Endothelial cell of umbilical vein (primary cell): Measurements from ENCODE around the gene ABI2. TPM values are rescaled to one million over a fixed set of nuclear protein-coding genes. Genes with fewer than 3 reads are reported as not detected.

Experiments used
- BruUV-seq: library from RNA; stranded (reverse); fragments of 400-500 nt; replicated peaks from 2 replicates; lab custom pipeline; 2021; lab: Mats Ljungman, UMichigan
- CTCF ChIA-PET: fragments of 300-600, 350-600 bp; sonication (Branson Sonifier 250); formaldehyde crosslinking; loops from one replicate; lab custom pipeline; 2021; ENCODE audit warnings: antibody characterized with exemption, inconsistent platforms; lab: Charles Lee
- POLR2A ChIA-PET: fragments of 300-600, 350-600 bp; sonication (Branson Sonifier 250); formaldehyde crosslinking; loops from one replicate; lab custom pipeline; 2021; ENCODE audit warnings: antibody characterized with exemption, inconsistent platforms; lab: Charles Lee
- DNase-seq: peaks from one replicate; pipeline ENCODE4 v3.0.0-alpha.2; 2011; ENCODE audit warnings: low read depth, low spot score
- FAIRE-seq: peaks from 2 replicates; lab custom pipeline; 2011; peaks lifted over from hg19 to GRCh38; lab: Jason Lieb, UNC
- H2AFZ ChIP-seq: 2 replicates; pipeline ENCODE4 v1.6.0; 2012; ENCODE audit warnings: low read depth, low read length, control low read depth, inconsistent platforms
- H3K27ac ChIP-seq: 2 replicates; pipeline ENCODE4 v1.5.1; 2011; ENCODE audit warnings: low read depth, mild to moderate bottlenecking, control low read depth, low read length, moderate library complexity; ENCODE audit not compliant: insufficient read depth
- H3K27me3 ChIP-seq, 2 experiments: 2 replicates each; pipeline versions ENCODE4 v1.6.0 to v1.6.1; 2011; ENCODE audit warnings: low read length in 2 of 2, mixed read lengths in 1 of 2; ENCODE audit not compliant: control insufficient read depth in 2 of 2, insufficient read depth in 2 of 2
- H3K36me3 ChIP-seq, 2 experiments: 2 replicates in 1 of 2; 3 replicates in 1 of 2; pipeline ENCODE4 v1.5.1; 2011; ENCODE audit warnings: low read length in 2 of 2, mild to moderate bottlenecking in 1 of 2, moderate library complexity in 1 of 2; ENCODE audit not compliant: control insufficient read depth in 2 of 2, insufficient read depth in 2 of 2; ENCODE audit errors: extremely low read depth in 1 of 2
- H3K4me1 ChIP-seq: 3 replicates; pipeline ENCODE4 v1.5.1; 2011; ENCODE audit warnings: mild to moderate bottlenecking, low read length; ENCODE audit not compliant: control insufficient read depth, insufficient read depth; ENCODE audit errors: extremely low read depth
- H3K4me2 ChIP-seq: 2 replicates; pipeline ENCODE4 v1.6.1; 2011; ENCODE audit warnings: low read length, control low read depth, mixed read lengths; ENCODE audit not compliant: insufficient read depth
- H3K4me3 ChIP-seq, 3 experiments: fragments of 200-600 bp in 1 of 3; sonication (generic), shearing (Covaris generic) in 1 of 3; replicated peaks in 1 of 3; 2 replicates each; pipeline ENCODE4 v1.5.1; 2011 to 2016; ENCODE audit warnings: control low read depth in 3 of 3, low read length in 3 of 3, mild to moderate bottlenecking in 2 of 3, inconsistent platforms in 1 of 3, low read depth in 1 of 3, moderate library complexity in 1 of 3; ENCODE audit not compliant: insufficient read depth in 1 of 3
- H3K79me2 ChIP-seq: 2 replicates; pipeline ENCODE4 v1.6.0; 2012; ENCODE audit warnings: low read length, inconsistent platforms; ENCODE audit not compliant: control insufficient read depth, insufficient read depth
- H3K9ac ChIP-seq: replicated peaks from 2 replicates; pipeline ENCODE3; 2011; ENCODE audit warnings: low read length, control low read depth; ENCODE audit not compliant: insufficient read depth; ENCODE audit errors: extremely low read depth
- H3K9me1 ChIP-seq: replicated peaks from 3 replicates; pipeline ENCODE4 v1.6.0; 2011; ENCODE audit warnings: mild to moderate bottlenecking, low read length; ENCODE audit not compliant: control insufficient read depth, insufficient read depth; ENCODE audit errors: extremely low read depth
- H3K9me3 ChIP-seq: replicated peaks from 2 replicates; pipeline ENCODE4 v1.5.1; 2012; ENCODE audit warnings: low read length, inconsistent platforms; ENCODE audit not compliant: control insufficient read depth, insufficient read depth
- H4K20me1 ChIP-seq: replicated peaks from 2 replicates; pipeline ENCODE3; 2011; ENCODE audit warnings: mild to moderate bottlenecking, low read length; ENCODE audit not compliant: control insufficient read depth, insufficient read depth; ENCODE audit errors: extremely low read depth
- CTCF ChIP-seq, 2 donors: IDR thresholded peaks; 1 replicate in 1 of 2; 2 replicates in 1 of 2; pipeline ENCODE4 v1.5.1; 2011; ENCODE audit warnings: low read length in 2 of 2, mild to moderate bottlenecking in 2 of 2, moderate library complexity in 2 of 2, control low read depth in 1 of 2, inconsistent platforms in 1 of 2, low read depth in 1 of 2; ENCODE audit not compliant: insufficient read depth in 1 of 2; ENCODE audit errors: extremely low read depth in 1 of 2
- EZH2 ChIP-seq: IDR thresholded peaks from 2 replicates; pipeline ENCODE4 v1.6.1; 2012; ENCODE audit warnings: borderline replicate concordance, low read depth, mild to moderate bottlenecking, moderate library complexity, low read length, inconsistent platforms; ENCODE audit not compliant: severe bottlenecking
- FOS ChIP-seq: IDR thresholded peaks from 2 replicates; pipeline ENCODE4 v1.6.1; 2011; ENCODE audit warnings: mild to moderate bottlenecking, low read length, moderate library complexity, borderline replicate concordance; ENCODE audit not compliant: insufficient read depth
- GATA2 ChIP-seq: IDR thresholded peaks from 2 replicates; pipeline ENCODE4 v1.7.0; 2011; ENCODE audit warnings: low read depth, mild to moderate bottlenecking, moderate library complexity, mixed read lengths, low read length; ENCODE audit not compliant: insufficient read length, insufficient read depth
- JUN ChIP-seq: IDR thresholded peaks from 2 replicates; pipeline ENCODE4 v1.6.1; 2011; ENCODE audit warnings: borderline replicate concordance, low read depth; ENCODE audit not compliant: insufficient read length, insufficient read depth
- MAX ChIP-seq: IDR thresholded peaks from 2 replicates; pipeline ENCODE4 v1.6.1; 2011; ENCODE audit not compliant: insufficient read depth, insufficient read length
- MYC ChIP-seq: IDR thresholded peaks from one replicate; pipeline ENCODE4 v1.6.1; 2011; ENCODE audit warnings: mild to moderate bottlenecking, low read depth, low read length
- POLR2A ChIP-seq: IDR thresholded peaks from 2 replicates; pipeline ENCODE4 v1.6.1; 2012; ENCODE audit warnings: low read depth, mild to moderate bottlenecking, control low read depth, low read length
- POLR2AphosphoS5 ChIP-seq: IDR thresholded peaks from 2 replicates; pipeline ENCODE4 v1.6.1; 2012; ENCODE audit warnings: low read depth, mild to moderate bottlenecking, control low read depth, low read length, moderate library complexity; ENCODE audit not compliant: insufficient read depth
- dilution Hi-C: fragments of 300-500 bp; cut with MboI; formaldehyde crosslinking; loops from one replicate; pipeline ENCODE4 v1.15.0; 2019; ENCODE audit warnings: low sequenced_read_pairs; ENCODE audit not compliant: extremely low pct_ligation_motif_present
- intact Hi-C: fragments of 100-400 bp; cut with micrococcal nuclease; formaldehyde crosslinking; loops from one replicate; pipeline ENCODE4 v1.10.0; 2022
- polyA plus RNA-seq, 4 experiments: library from polyadenylated mRNA; depleted of rRNA in 3 of 4; stranded (reverse) in 3 of 4; unstranded in 1 of 4; fragments of >200 nt; gene quantifications; 2 replicates each; pipeline versions ENCODE4 v1.2.1 to v1.2.3, GENCODE V29; 2011 to 2012; ENCODE audit warnings: missing spikeins in 1 of 4
- total RNA-seq: library from RNA; stranded (reverse); gene quantifications from 2 replicates; pipeline ENCODE4 v1.2.3, GENCODE V29; 2021

The ABI2 gene
- total and polyA plus RNA-seq, 2 donors (not counting 3 experiments of a cell fraction or from before 2014, with no cell fraction given) = 35.7 to 61.0 TPM

- Histone ChIP-seq H4K20me1 (no peaks in the 10 kb centered on the region), H3K36me3 (peaks cover 5 to 14% of the 10 kb centered on the region in 2 experiments), H3K27ac (no peak overlapping the region), H3K4me3 (no peak overlapping the region), H3K9ac (no peak overlapping the region), H3K4me2 (no peak overlapping the region), H3K9me3 (no peaks in the 10 kb centered on the region), H3K9me1 (no peaks in the 10 kb centered on the region), H3K4me1 (peaks cover 33% of the 10 kb centered on the region), H3K27me3 (no peaks in the 10 kb centered on the region), H2AFZ (no peak overlapping the region), H3K79me2 (peaks cover 21% of the 10 kb centered on the region)
- FAIRE-seq (peak; percentile 82), DNase-seq (no peak)
- intact Hi-C loops = no loop called here
- ChIA-PET CTCF (interaction anchor here (0.9 to 1.2 kb wide), 3 partner anchors 9 to 373 kb away, joined by 3 to 10 read pairs (median 3); no protein-coding TSS in a partner anchor), POLR2A (no interaction called here)
- dilution Hi-C loops = no loop called here
- no peak for TF ChIP-seq FOS
- no peak for TF ChIP-seq MAX
- TF ChIP-seq GATA2 = no peak
- TF ChIP-seq JUN = no peak
- TF ChIP-seq POLR2A = no peak
- TF ChIP-seq CTCF (IDR thresholded peaks at IDR 0.05; ENCODE audit: extremely low read depth in 1 of 2, insufficient read depth in 1 of 2, low read depth in 1 of 2, low read length in 2 of 2) = no peak
- TF ChIP-seq MYC = no peak
- no peak for TF ChIP-seq EZH2
- no peak for TF ChIP-seq POLR2AphosphoS5
- BruUV-seq = no TSS peak
Observed at GRCh38 chr2:203442463-203442862, 114.3 kb downstream of the ABI2 start.
